ENCODE measurements around the gene PODN.

Gene PODN

GRCh38 chr1:53089478-53090226, 27.6 kb downstream of the PODN start:
- DNase-seq (ENCODE audit: low read depth) = no peak

- no peak for DNase-seq (ENCODE audit: low read depth)
Measured at GRCh38 chr1:53090227-53091147, 28.5 kb downstream of the PODN start.

GRCh38 chr1:53091841-53092645, 30.0 kb downstream of the PODN start:
- no peak for DNase-seq (ENCODE audit: low read depth)

DNA sequence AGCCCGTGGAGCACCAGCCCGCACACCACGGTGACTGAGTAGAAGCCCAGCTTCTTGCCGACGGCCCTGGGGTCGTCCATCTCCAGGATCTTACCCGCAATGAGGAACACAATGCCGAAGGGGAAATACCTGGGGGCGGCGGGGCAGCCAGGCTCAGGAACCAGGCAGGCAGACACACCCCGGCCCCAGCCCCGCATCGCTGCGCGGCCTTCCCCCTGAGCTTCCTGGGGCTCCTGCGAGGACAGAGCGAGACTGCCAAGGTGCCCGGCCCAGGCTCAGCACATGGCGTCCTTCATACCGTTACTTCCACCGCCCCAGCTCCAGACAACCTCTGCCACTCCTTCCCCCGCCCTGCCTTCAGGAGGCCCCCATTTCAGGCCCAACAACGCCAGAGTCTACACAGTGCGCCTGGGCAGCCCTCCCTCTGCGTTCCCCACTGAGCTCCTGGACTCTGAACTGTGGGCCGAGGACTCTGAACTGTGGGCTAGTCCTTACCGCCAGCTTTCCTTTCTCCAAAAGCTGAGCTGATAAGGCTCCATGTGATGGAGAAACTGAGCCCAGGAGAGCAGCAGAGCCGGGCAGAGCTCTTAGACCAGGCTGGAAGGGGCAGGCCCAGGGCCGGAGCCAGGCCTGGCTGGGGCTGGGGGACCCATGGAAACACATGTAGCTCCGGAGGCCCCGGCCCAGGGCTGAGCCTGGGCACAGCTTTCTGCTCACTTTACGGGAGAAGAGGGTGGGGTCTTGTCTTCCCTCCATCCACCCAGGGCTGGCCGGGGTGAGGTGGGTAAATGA, 30.8 kb downstream of the PODN start:
- no peak for DNase-seq (ENCODE audit: low read depth)

DNA sequence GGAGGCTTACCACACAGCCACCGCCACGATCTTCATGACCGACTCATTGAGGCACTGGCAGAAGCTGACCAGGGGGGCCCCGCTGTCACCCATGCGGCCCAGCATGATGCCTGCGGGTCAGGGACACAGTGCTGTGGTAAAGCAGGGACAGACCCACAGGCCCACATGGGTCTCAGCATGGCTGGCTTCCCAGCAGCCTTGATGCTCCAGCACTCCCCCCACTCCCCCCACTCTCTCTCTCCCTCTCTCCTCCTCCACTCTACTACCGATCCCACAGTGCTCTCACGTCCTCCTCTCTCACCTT, 31.4 kb downstream of the PODN start:
- no peak for DNase-seq (ENCODE audit: low read depth)

DNA sequence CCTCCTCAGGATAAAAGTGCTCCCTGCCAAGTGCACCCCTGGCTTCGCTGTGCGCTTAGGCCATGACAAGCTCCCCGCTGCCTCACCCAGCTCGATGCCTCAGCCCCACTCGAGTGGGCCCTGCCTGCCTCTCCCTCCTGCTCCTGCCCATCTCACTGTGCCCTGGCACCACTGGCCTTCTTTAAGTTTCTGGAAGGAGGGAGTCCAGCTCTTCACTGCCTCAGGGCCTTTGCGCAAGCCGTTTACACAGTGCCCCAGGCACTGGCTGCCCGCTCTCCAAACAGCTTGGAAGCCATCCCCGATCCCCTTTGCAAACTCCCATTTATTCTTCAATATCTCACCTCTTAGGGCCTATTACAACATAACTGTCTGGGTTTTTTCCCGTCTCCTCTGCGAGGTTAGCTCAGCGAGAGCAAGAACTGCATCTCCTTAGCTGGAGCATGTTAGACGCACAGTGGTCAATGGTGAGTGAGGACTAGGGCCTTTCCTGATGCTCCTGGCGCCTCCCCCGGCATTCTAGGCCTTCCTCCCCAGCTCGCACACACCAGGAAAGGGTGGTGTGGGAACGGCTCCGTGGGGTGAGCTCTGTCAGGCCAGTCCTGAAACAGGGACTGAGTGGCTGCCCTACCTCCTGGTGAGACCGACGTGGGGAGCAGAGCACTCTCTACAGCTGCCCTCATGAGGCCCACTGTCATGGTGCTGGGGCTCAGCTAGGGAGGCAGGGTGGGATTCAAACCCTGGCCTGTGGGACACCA, 31.9 kb downstream of the PODN start:
- DNase-seq (ENCODE audit: low read depth) = no peak

DNA sequence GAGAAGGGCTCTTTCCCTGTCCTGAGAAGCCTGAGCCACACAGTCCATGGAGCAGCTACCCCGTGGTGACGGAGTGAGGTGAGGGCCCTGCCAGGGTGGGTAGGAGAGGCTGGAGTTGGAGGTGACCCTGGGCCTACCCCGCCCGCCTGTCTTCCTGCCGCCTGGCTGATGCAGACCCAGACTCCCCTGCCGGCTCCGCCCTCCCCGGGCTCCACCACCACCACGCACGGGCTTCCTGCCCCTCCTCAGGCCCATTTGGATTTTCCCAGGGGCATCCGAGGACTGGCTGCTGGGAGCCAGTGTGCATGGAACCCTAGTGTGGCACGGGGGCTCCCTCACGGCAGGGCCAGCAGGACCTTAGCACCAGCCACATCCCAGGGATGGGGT, 32.5 kb downstream of the PODN start:
- no peak for DNase-seq (ENCODE audit: low read depth)

GRCh38 chr1:53104289-53104913, 42.4 kb downstream of the PODN start:
- no peak for DNase-seq (ENCODE audit: low read depth)

- DNase-seq (ENCODE audit: low read depth) = no peak
Measured at GRCh38 chr1:53107090-53107489, 45.1 kb downstream of the PODN start.

- no peak for DNase-seq (ENCODE audit: low read depth)
Measured at GRCh38 chr1:53107570-53108322, 45.7 kb downstream of the PODN start.

DNA sequence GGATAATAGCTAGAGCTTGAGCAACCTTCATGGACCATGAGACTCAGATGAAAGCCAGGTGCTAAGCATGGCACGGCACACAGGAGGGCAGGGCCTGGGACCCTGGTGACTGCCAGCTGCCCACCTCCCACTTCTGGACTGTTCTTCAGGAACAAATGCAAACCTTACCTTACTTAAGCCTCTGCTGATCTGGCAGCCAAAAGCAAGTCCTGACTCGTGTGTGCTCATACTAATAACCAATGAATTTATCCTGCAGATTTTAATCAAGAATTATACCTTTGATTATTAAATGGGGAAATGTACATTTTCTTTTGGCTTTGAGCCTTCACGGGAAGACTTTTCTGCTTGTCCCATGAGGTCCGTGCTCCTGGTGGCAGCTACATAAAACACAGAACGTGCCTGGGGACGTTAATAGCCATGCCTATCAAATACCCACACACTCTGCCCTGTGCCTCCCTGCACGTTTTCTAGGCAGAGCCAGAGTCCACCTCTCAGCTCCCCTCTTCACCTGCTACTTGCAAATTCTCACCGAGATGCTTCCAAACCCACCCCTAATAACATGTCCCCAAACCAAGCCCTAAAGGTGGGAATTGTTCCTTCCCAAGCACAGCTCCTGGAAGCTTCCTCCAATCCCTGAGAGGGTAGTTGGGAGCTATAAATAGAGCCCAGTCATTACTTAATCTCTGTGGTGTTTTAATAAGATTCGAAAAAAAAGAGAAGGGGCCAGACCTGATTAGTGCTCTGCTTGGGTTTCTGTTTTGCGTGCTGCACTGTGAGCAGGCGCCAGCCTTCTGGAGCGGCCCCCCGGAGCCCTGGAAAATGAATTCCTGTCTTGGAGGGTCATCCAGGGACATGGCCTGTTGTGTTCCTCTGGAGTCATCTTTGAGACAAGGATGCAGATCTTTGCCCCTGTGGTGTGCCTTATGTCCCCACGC, 46.9 kb downstream of the PODN start:
- DNase-seq (ENCODE audit: low read depth) = no peak

DNA sequence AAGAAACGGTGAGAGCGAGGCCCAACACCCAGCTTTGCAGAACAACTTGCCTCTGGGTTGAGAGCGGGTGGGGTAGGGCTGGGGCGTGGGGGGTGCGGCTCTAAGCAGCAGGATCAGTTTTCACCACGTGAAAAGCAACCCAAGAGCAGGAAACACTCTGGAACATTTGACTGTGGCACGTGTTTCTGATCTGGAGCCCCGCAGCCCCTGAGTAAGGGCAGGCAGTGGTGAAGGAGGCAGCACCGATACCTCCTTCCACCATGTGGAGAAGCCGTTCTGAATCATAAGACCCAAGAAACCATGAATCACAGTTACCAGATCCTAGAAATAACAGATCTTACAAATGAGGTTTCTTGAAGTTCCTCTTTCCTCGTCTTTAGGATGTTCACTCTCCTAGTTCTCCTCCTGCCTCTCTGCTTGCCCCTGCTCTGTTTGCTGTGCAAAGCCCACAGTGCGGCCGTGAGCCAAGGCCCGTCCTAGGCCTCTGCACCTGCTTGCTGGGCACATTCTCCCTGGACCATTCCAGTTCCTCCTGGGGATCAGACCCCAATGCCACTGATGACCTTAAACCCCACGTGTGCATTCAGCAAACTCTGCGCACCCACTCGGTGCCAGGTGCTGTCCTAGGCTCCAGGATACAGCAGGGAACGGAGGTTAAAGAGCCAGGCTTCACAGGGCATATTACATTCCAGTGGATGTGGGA, 48.5 kb downstream of the PODN start:
- DNase-seq (ENCODE audit: low read depth) = no peak

GRCh38 chr1:53111073-53111556, 49.1 kb downstream of the PODN start:
- no peak for DNase-seq (ENCODE audit: low read depth)

- DNase-seq (ENCODE audit: low read depth) = no peak
Measured at GRCh38 chr1:53111693-53112092, 49.7 kb downstream of the PODN start.

DNA sequence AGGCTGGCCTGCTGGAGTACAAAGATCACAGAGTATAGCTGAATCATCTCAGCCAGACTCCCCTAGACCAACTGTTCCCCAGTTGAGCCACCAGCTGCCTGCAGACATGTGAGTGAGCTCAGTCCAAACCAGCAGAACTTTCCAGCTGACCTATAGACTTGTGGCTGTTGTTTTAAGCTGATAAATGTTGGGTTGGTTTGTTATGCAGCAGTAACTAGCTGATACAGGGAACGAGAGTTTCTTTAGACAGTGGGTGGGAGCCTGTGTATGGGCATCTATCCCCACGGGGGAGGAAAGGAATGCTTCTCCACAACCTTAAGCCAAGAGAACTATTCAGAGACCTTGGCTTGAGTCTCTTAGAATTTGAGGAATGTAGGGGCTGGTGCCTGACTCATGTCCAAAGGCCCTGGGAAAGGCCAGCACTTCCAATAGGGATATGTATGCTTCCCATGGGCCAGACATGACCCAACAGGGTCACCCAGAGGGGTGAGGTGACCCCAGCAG, 50.3 kb downstream of the PODN start:
- DNase-seq (ENCODE audit: low read depth) = no peak

GRCh38 chr1:53112861-53113260, 50.8 kb downstream of the PODN start:
- no peak for DNase-seq (ENCODE audit: low read depth)

DNA sequence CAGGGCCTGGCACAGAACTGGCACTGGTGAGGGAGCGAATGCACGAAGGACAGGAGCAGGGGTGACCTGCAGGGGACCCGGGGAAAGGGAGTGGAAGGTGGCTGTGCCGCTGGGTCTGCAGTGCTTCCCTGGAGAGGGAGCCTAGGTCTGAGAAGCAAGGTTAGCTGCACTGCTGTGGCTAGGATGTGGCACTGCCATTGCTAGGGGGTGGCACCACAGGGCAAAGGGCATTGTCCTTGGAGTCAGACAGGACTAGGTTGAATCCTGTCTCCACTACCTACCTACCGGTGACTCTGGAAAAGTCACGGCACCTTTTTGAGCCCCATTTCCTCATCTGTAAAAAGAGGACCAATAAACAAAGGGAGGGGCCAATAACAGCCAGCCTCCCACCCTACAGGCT, 52.1 kb downstream of the PODN start:
- DNase-seq (ENCODE audit: low read depth) = no peak
